ENCODE measurements around the gene MOB3B.

- no peak for TF ChIP-seq CTCF (IDR thresholded peaks at IDR 0.05)
- TF ChIP-seq POLR2A (IDR thresholded peaks at IDR 0.05), result no peak
- TF ChIP-seq POLR2AphosphoS5 (IDR thresholded peaks at IDR 0.05; ENCODE audit: insufficient read depth in 1 of 2, low read depth in 1 of 2), result no peak
Measured at GRCh38 chr9:27338527-27338903, 191.1 kb downstream of the MOB3B start.

Measured in vagina (tissue), 2 donors.